Stimulated activated CD4-positive, alpha-beta T cell treated with anti-CD3 and anti-CD28 coated beads, Interleukin-15, amount 100 ng/mL, for 24 hours (primary cell): Measurements from ENCODE around the gene B9D1.
A peak's percentile ranks its signal among the peaks of the same experiment; 100 is the strongest.

Experiments
- DNase-seq: peaks from one replicate; pipeline ENCODE4 v3.0.0-alpha.2; 2020

The B9D1 gene

GRCh38 chr17:19362277-19363113 is at the start of gene B9D1:
TSS of gene B9D1 (minus strand) at chr17:19362723. CDS start at chr17:19362569, 154 bp downstream.
- DNase-seq: peak; percentile 89

- DNase-seq: no peak
These were observed 49.1 kb upstream of the B9D1 start for GRCh38 chr17:19411631-19412030.

GRCh38 chr17:19410875-19411620 is 48.5 kb upstream of the B9D1 start, which contains the start of gene RNF112:
TSS of gene RNF112 (plus strand) at chr17:19411232. CDS start at chr17:19411409, 177 bp downstream.
- DNase-seq: no peak

- no peak for DNase-seq
These were observed 47.6 kb upstream of the B9D1 start for GRCh38 chr17:19410091-19410490.

GRCh38 chr17:19409509-19409908 is 47.0 kb upstream of the B9D1 start:
- DNase-seq: peak; percentile 33

GRCh38 chr17:19409066-19409465 is 46.5 kb upstream of the B9D1 start:
- DNase-seq: no peak

- no peak for DNase-seq
These were observed 45.8 kb upstream of the B9D1 start for GRCh38 chr17:19408346-19408710.

- DNase-seq: no peak
These were observed 45.2 kb upstream of the B9D1 start for GRCh38 chr17:19407601-19408345.

- no peak for DNase-seq
These were observed 42.6 kb upstream of the B9D1 start for GRCh38 chr17:19405114-19405513.

GRCh38 chr17:19404264-19404663 is 41.7 kb upstream of the B9D1 start:
- DNase-seq: no peak

- DNase-seq: no peak
These were observed 40.5 kb upstream of the B9D1 start for GRCh38 chr17:19403021-19403420.

GRCh38 chr17:19402171-19402570 is 39.6 kb upstream of the B9D1 start:
- DNase-seq: no peak

- no peak for DNase-seq
These were observed 38.9 kb upstream of the B9D1 start for GRCh38 chr17:19401321-19402010.

GRCh38 chr17:19399750-19400450 is 37.4 kb upstream of the B9D1 start:
- DNase-seq: no peak

- no peak for DNase-seq
These were observed 36.0 kb upstream of the B9D1 start for GRCh38 chr17:19398301-19399181.

- no peak for DNase-seq
These were observed 35.1 kb upstream of the B9D1 start for GRCh38 chr17:19397556-19398041.

- no peak for DNase-seq
These were observed 29.8 kb upstream of the B9D1 start for GRCh38 chr17:19392303-19392702.

- DNase-seq: no peak
These were observed 28.9 kb upstream of the B9D1 start for GRCh38 chr17:19391432-19391831.

- no peak for DNase-seq
These were observed 28.4 kb upstream of the B9D1 start for GRCh38 chr17:19390951-19391350.
